Heart left ventricle (tissue), 13 donors: Measurements from ENCODE around the gene ANXA7.

Source experiments
- CTCF ChIP-seq, 12 donors: fragments of 200-600 bp; sonication (generic) in 4 of 12; IDR thresholded peaks; one replicate each; pipeline versions ENCODE4 v1.5.0 to v1.8.0; 2018 to 2022; ENCODE audit warnings: antibody characterized with exemption in 12 of 12, mild to moderate bottlenecking in 5 of 12
- POLR2A ChIP-seq, 2 donors: fragments of 450-650 bp; IDR thresholded peaks; one replicate each; pipeline ENCODE4 v1.6.1; 2017; ENCODE audit warnings: antibody characterized with exemption in 2 of 2, mild to moderate bottlenecking in 2 of 2, moderate library complexity in 2 of 2
- donor health status: ischemic (EF 13 %, LVEDD 7.1; RV severe dilation, severe dysfunction).
- donor health status: DM: no; HTN: yes; CAD: no.
- donor health status: DM: no; HTN: no; CAD: no.
- donor health status: ischemic (EF 25% LVEDD 6.9; RV normal size, moderate dysfunction).
- donor health status: ischemic (EF 25% LVEDD 5.7; RV mildly dilated, moderate dysfunction).
- donor health status: ischemic (EF 35%, LVEDD 5.7; RV mildly dilated, moderate dysfunction).
- donor health status: nonischemic (EF 11% LVEDD 7.7; RV severe dilation, severe dysfunction).
- donor health status: DM: yes; HTN: yes; CAD: no.
- donor health status: PGD.
- donor health status: ischemic (EF 29% LVEDD 5.4; RV normal size, mild dysfunction).
- donor health status: nonischemic (EF 23%, LVEDD 6.1; RV moderate dilation, normal function).

- TF ChIP-seq POLR2A (IDR thresholded peaks at IDR 0.05) = no peak
- TF ChIP-seq CTCF (IDR thresholded peaks at IDR 0.05) = no peak
These were observed 81.5 kb downstream of the ANXA7 start for GRCh38 chr10:73332379-73332778.
